Heart right ventricle (tissue), 16 donors: ENCODE results near the gene FFAR2. TPM values are rescaled to one million over a fixed set of nuclear protein-coding genes. Genes with fewer than 3 reads are reported as not detected.
A peak's percentile ranks its signal among the peaks of the same experiment; 100 is the strongest.

Experiments
- ATAC-seq, 8 donors: fragments of 200-7000 bp; cut with Tn5 transposase; one replicate each; pipeline ENCODE4 v1.9.1; 2020; ENCODE audit warnings: mild to moderate bottlenecking in 8 of 8, moderate library complexity in 8 of 8, moderate number of reproducible peaks in 1 of 8
- DNase-seq, 2 donors: peaks; one replicate each; pipeline ENCODE4 v3.0.0-alpha.2; 2020
- H3K27ac ChIP-seq, 10 donors: fragments of 200-600 bp; sonication (generic) in 2 of 10; one replicate each; pipeline versions ENCODE4 v1.5.0 to v1.8.0; 2020 to 2022; ENCODE audit warnings: mild to moderate bottlenecking in 3 of 10
- H3K27me3 ChIP-seq, 7 donors: fragments of 200-600 bp; one replicate each; pipeline ENCODE4 v1.8.0; 2021 to 2022; ENCODE audit warnings: mild to moderate bottlenecking in 2 of 7
- H3K36me3 ChIP-seq, 9 donors: fragments of 200-600 bp; sonication (generic) in 1 of 9; one replicate each; pipeline versions ENCODE4 v1.5.0 to v1.8.0; 2020 to 2022; ENCODE audit warnings: mild to moderate bottlenecking in 2 of 9
- H3K4me1 ChIP-seq, 9 donors: fragments of 200-600 bp; sonication (generic) in 1 of 9; one replicate each; pipeline versions ENCODE4 v1.5.0 to v1.8.0; 2020 to 2022; ENCODE audit warnings: mild to moderate bottlenecking in 4 of 9
- H3K4me3 ChIP-seq, 10 donors: fragments of 200-600 bp; sonication (generic) in 2 of 10; one replicate each; pipeline versions ENCODE4 v1.5.0 to v1.8.0; 2020 to 2022; ENCODE audit warnings: mild to moderate bottlenecking in 7 of 10, moderate library complexity in 2 of 10
- H3K9me3 ChIP-seq, 11 donors: fragments of 200-600 bp in 10 of 11; sonication (generic) in 2 of 11; one replicate each; pipeline versions ENCODE4 v1.5.0 to v1.8.0; 2013 to 2022; ENCODE audit warnings: mild to moderate bottlenecking in 2 of 11, control low read depth in 1 of 11, moderate library complexity in 1 of 11
- WGBS, 2 donors: extraction: QIAGEN DNeasy Blood & Tissue Kit; methylation state at CpG; one replicate each; pipeline ENCODE4 v1.1.7; 2013; ENCODE audit warnings: inconsistent platforms in 1 of 2; 5-methylcytosine and 5-hydroxymethylcytosine counted together
- intact Hi-C, 10 donors: fragments of 100-400 bp; cut with DNase I; formaldehyde crosslinking; loops; one replicate each; pipeline versions ENCODE4 v1.11.1 to v1.14.2; 2022
- polyA plus RNA-seq, 2 donors: library from polyadenylated mRNA; stranded (reverse); fragments of 200-250 nt; gene quantifications; one replicate each; pipeline ENCODE4 v1.2.3, GENCODE V29; 2013
- total RNA-seq, 10 donors: library from RNA; stranded (reverse); fragmentation: NEBNext Ultra II Directional in 3 of 10; extraction: Animal tissue kit (Norgen Biotek cat#: 25700) in 3 of 10; gene quantifications; one replicate each; pipeline versions ENCODE4 v1.2.1 to v1.2.4, GENCODE V29; 2021 to 2023
- TF ChIP-seq, protein P1 (sequence below), 9 donors: fragments of 200-600 bp; sonication (generic) in 2 of 9; IDR thresholded peaks; one replicate each; pipeline versions ENCODE4 v1.5.0 to v1.8.0; 2021 to 2022; ENCODE audit warnings: antibody characterized with exemption in 9 of 9, mild to moderate bottlenecking in 5 of 9, moderate library complexity in 1 of 9
- donor health status: Arrhythmogenic right ventricular cardiomyopathy.
- donor health status: ischemic (EF 13 %, LVEDD 7.1; RV severe dilation, severe dysfunction).
- donor health status: healthy with polysubstance abuse.
- donor health status: DM: no; HTN: yes; CAD: no.
- donor health status: DM: no; HTN: no; CAD: no.
- donor health status: ischemic (EF 25% LVEDD 6.9; RV normal size, moderate dysfunction).
- donor health status: ischemic (EF 25% LVEDD 5.7; RV mildly dilated, moderate dysfunction).
- donor health status: healthy.
- donor health status: DM: yes; HTN: yes; CAD: no.
- donor health status: Ischemic cardiomyopathy.
- donor health status: ischemic (EF 35%, LVEDD 5.7; RV mildly dilated, moderate dysfunction).
- donor health status: nonischemic (EF 11% LVEDD 7.7; RV severe dilation, severe dysfunction).
- donor health status: DM: yes; HTN: yes; CAD: no.
- donor health status: PGD.
- donor health status: ischemic (EF 29% LVEDD 5.4; RV normal size, mild dysfunction).
- donor health status: nonischemic (EF 23%, LVEDD 6.1; RV moderate dilation, normal function).

FFAR2 gene
- total and polyA plus RNA-seq, 12 donors: 0.10 to 1.4 (median 0.47) TPM; not detected in 1

DNA sequence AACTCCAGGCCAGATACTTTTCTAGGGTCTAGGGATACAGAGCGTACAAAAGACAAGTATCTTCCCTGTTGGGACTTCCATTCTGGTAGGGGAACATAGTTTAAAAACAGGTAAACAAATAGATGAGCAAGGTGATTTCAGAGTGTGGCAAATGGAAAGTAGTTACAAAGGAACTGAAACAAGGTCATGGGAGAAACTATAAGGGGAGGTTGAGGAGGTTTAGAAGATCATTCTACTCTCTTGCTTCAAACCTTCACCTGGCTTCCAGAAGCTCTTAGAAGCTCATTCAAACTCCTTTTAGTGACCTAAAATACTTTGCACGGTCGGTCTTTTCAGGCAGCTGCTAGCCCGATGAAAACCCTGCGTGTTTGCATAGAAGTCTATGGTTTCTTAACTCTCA is 9.1 kb downstream of the FFAR2 start:
- DNase-seq (no peak), ATAC-seq (no peak)
- WGBS, 2 donors: 94 to 97% methylated on average over 5 of the region's 5 CpGs
- no peak overlapping the region for H3K27ac ChIP-seq
- H3K4me3 ChIP-seq: no peak overlapping the region
- TF ChIP-seq, protein P1, sequence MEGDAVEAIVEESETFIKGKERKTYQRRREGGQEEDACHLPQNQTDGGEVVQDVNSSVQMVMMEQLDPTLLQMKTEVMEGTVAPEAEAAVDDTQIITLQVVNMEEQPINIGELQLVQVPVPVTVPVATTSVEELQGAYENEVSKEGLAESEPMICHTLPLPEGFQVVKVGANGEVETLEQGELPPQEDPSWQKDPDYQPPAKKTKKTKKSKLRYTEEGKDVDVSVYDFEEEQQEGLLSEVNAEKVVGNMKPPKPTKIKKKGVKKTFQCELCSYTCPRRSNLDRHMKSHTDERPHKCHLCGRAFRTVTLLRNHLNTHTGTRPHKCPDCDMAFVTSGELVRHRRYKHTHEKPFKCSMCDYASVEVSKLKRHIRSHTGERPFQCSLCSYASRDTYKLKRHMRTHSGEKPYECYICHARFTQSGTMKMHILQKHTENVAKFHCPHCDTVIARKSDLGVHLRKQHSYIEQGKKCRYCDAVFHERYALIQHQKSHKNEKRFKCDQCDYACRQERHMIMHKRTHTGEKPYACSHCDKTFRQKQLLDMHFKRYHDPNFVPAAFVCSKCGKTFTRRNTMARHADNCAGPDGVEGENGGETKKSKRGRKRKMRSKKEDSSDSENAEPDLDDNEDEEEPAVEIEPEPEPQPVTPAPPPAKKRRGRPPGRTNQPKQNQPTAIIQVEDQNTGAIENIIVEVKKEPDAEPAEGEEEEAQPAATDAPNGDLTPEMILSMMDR (IDR thresholded peaks at IDR 0.05): no peak
- intact Hi-C loops: loop anchor here in 1 of 10 donors (5.0 kb wide), 1 partner anchor 50 kb away; no protein-coding TSS in a partner anchor
- H3K4me1 ChIP-seq: peaks cover 0 to 56% (median 28%) of the 10 kb centered on the region in 9 donors
- H3K36me3 ChIP-seq: no peaks in the 10 kb centered on the region
- no peaks in the 10 kb centered on the region for H3K9me3 ChIP-seq
- no peaks in the 10 kb centered on the region for H3K27me3 ChIP-seq

DNA sequence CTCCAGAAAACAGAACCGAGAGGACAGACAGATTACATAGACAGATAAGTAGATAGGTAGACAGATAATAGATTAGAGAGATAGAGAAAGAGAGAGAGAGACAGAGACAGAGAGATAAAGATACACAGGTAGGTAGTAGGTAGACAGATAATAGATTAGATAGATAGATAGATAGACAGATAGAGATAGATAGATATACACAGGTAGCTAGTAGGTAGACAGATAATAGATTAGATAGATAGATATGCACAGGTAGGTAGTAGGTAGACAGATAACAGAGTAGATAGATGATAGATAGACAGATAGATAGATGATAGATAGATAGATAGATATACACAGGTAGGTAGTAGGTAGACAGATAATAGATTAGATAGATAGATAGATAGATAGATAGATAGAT is 10.1 kb downstream of the FFAR2 start:
- Histone ChIP-seq H3K4me1 (peaks cover 0 to 67% (median 38%) of the 10 kb centered on the region in 9 donors), H3K4me3 (no peak overlapping the region), H3K27ac (peak overlapping the region in 1 of 10 donors; percentile 78), H3K36me3 (no peaks in the 10 kb centered on the region), H3K9me3 (no peaks in the 10 kb centered on the region), H3K27me3 (no peaks in the 10 kb centered on the region)
- intact Hi-C loops: loop anchor here in 1 of 10 donors (5.0 kb wide), 1 partner anchor 51 kb away; no protein-coding TSS in a partner anchor
- WGBS, 2 donors: 56 to 67% methylated on average over 1 of the region's 1 CpG
- TF ChIP-seq, protein P1 (IDR thresholded peaks at IDR 0.05): no peak
- ATAC-seq (no peak), DNase-seq (no peak)

DNA sequence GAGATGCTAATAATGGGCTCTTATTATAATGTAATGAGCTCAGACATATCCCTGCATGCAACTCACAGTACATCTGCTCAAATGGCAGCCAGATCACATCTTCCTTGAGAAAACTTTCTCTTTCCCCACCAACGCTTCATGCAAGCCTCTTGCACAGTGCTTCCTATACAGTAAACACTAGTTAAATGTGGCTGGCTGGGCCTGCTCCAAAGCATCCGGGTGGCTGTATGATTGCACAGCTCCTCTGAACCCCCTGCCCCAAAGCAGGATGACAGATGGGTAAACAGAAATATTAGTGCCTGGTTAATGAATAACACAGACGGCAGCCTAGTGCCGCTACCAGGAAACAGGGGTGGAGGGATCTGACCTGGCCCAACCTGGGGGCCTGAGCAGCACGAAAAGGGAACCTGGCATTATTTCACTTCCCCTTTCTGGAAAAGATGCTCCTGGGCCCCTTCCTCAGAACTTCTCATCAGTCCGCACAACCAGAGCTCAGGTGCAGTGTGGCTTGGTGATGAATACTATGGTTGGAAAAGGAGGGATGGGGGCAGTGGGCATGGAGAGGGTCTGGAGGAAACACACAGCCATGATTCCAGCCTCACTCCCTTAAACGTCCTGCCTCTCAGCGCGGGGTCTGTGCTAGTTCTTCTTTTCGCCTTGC is 10.8 kb downstream of the FFAR2 start:
- no peaks in the 10 kb centered on the region for H3K9me3 ChIP-seq
- H3K27ac ChIP-seq: peak overlapping the region in 6 of 10 donors; percentile 27 to 78 (median 65)
- ATAC-seq (peak; percentile 18 to 45 (median 30)), DNase-seq (no peak)
- intact Hi-C loops: loop anchor here in 1 of 10 donors (5.0 kb wide), 1 partner anchor 52 kb away; no protein-coding TSS in a partner anchor
- WGBS, 2 donors: 44 to 56% methylated on average over 10 of the region's 10 CpGs
- no peaks in the 10 kb centered on the region for H3K36me3 ChIP-seq
- no peak overlapping the region for H3K4me3 ChIP-seq
- H3K4me1 ChIP-seq: peaks cover 0 to 73% (median 39%) of the 10 kb centered on the region in 9 donors
- H3K27me3 ChIP-seq: no peaks in the 10 kb centered on the region
- TF ChIP-seq, protein P1 (IDR thresholded peaks at IDR 0.05): no peak

DNA sequence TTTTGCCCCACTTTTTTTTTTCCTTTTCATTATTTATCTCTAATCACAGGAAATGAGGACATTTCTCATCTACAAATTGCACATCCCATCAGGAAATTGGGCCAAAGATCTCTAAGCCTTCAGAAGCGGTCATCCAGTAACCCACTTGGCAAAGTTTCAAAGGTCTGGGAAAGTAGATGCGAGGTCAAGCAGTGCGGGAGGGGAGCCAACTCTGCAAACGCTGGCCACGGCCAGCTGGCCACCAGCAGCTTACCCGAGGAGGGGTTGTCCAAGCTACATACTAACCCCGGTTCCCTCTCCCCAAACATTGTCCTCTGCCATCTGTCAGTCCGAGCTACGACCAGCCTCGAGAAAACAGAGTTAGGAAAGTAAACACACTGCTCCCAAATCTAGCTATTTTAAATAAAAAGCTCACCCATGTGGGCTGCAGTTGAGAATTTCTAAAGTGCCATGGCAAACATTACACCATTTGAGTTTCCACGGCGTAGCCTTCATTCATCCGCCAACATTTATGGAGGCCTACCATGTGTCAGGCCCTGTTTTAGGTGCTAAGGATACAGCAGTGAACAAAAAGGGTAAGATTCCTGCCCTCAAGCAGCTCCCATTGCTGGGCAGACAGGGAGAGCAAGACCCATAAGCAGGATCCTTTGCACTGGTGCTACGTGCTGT is 11.5 kb downstream of the FFAR2 start:
- peak overlapping the region in 6 of 10 donors; percentile 27 to 78 (median 65) for H3K27ac ChIP-seq
- ATAC-seq: peak; percentile 44 to 77 (median 70)
- TF ChIP-seq, protein P1 (IDR thresholded peaks at IDR 0.05): no peak
- 36 to 42% methylated on average over 14 of the region's 14 CpGs for WGBS, 2 donors
- DNase-seq: peak; percentile 54 to 73
- no peaks in the 10 kb centered on the region for H3K9me3 ChIP-seq
- H3K4me1 ChIP-seq: peaks cover 0 to 73% (median 39%) of the 10 kb centered on the region in 9 donors
- no peak overlapping the region for H3K4me3 ChIP-seq
- intact Hi-C loops: loop anchor here in 1 of 10 donors (5.0 kb wide), 1 partner anchor 52 kb away; no protein-coding TSS in a partner anchor
- no peaks in the 10 kb centered on the region for H3K27me3 ChIP-seq
- no peaks in the 10 kb centered on the region for H3K36me3 ChIP-seq
